Measurements from ENCODE around the gene NSD1.
"Not testable (repeated sequence)": the region's sequence is repeated elsewhere in the genome, so short reads cannot be mapped to it uniquely, and the experiment has no call there.

Gene NSD1

GRCh38 chr5:177177847-177178437, 44.4 kb downstream of the NSD1 start:
- not testable (repeated sequence) for DNase-seq

GRCh38 chr5:177178733-177179304, 45.2 kb downstream of the NSD1 start:
- peak; percentile 34 for DNase-seq

- no peak for DNase-seq
Measured at GRCh38 chr5:177179431-177179830, 45.9 kb downstream of the NSD1 start.

- no peak for DNase-seq
Measured at GRCh38 chr5:177183142-177183541, 49.6 kb downstream of the NSD1 start.

GRCh38 chr5:177183766-177184360, 50.3 kb downstream of the NSD1 start:
- no peak for DNase-seq

- no peak for DNase-seq
Measured at GRCh38 chr5:177185993-177186392, 52.4 kb downstream of the NSD1 start.

GRCh38 chr5:177186645-177187044, 53.1 kb downstream of the NSD1 start:
- no peak for DNase-seq

GRCh38 chr5:177188775-177189174, 55.2 kb downstream of the NSD1 start:
- DNase-seq: no peak

- DNase-seq: no peak
Measured at GRCh38 chr5:177189416-177189815, 55.8 kb downstream of the NSD1 start.

- no peak for DNase-seq
Measured at GRCh38 chr5:177189965-177190364, 56.4 kb downstream of the NSD1 start.

GRCh38 chr5:177194268-177194667, 60.7 kb downstream of the NSD1 start:
- no peak for DNase-seq

- DNase-seq: no peak
Measured at GRCh38 chr5:177195307-177195952, 61.9 kb downstream of the NSD1 start.

- no peak for DNase-seq
Measured at GRCh38 chr5:177198738-177199137, 65.2 kb downstream of the NSD1 start.

GRCh38 chr5:177204281-177204680, 70.7 kb downstream of the NSD1 start:
- DNase-seq: no peak

GRCh38 chr5:177209610-177210009, 76.0 kb downstream of the NSD1 start:
- no peak for DNase-seq

- DNase-seq: no peak
Measured at GRCh38 chr5:177212242-177212641, 78.7 kb downstream of the NSD1 start.

- no peak for DNase-seq
Measured at GRCh38 chr5:177220576-177220975, 87.0 kb downstream of the NSD1 start.

- DNase-seq: no peak
Measured at GRCh38 chr5:177222269-177222668, 88.7 kb downstream of the NSD1 start.

- no peak for DNase-seq
Measured at GRCh38 chr5:177225798-177226197, 92.2 kb downstream of the NSD1 start.

- no peak for DNase-seq
Measured at GRCh38 chr5:177226860-177227259, 93.3 kb downstream of the NSD1 start.

GRCh38 chr5:177228751-177229150, 95.2 kb downstream of the NSD1 start:
- no peak for DNase-seq

GRCh38 chr5:177230660-177231059, 97.1 kb downstream of the NSD1 start:
- DNase-seq: no peak

GRCh38 chr5:177231479-177232250, 98.1 kb downstream of the NSD1 start:
- DNase-seq: no peak

Data from DMS79 (cell line).